ENCODE results near the gene FARP2.

Gene FARP2

DNA sequence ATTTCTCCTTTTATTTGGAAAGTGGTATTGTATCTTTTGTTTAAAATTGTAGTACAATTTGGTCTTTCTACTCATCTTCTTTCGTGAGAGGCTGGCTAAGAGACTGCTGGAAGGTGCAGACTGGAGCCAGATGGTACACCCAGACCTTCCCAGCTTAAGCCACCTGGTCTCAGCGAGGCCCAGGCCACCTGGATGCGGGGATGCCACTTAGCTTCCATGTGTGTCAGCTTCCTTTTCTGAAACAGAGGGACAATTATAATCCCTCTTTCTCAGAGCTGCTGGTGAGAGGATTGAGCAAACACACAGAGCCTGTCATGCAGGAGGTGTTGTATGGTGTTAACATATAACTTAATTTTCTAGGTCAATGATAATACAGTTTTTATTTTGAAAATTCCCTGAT is 17.4 kb downstream of the FARP2 start:
- TF ChIP-seq ZFX (IDR thresholded peaks at IDR 0.05; ENCODE audit: borderline replicate concordance) (no peak), CTCF (IDR thresholded peaks at IDR 0.05) (no peak)
- peak overlapping the region; percentile 65; the same call in 1 of the 2 replicates for H3K27ac ChIP-seq

DNA sequence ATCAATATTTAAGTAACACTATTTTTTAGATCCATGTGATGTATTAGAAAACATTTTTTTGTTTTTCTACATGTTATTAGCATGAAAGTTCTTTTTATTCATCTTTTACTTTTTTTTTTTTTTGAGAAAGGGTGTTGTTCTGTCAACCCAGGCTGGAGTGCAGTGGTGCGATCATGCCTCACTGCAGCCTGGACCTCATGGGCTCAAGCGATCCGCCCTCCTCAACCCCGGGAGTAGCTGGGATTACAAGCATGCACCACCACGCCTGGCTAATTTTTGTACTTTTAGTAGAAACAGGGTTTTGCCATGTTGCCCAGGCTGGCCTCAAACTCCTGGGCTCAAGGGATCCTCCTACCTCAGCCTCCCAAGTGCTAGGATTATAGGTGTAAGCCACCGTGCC is 17.8 kb downstream of the FARP2 start:
- H3K27ac ChIP-seq, result peak overlapping the region; percentile 65

GRCh38 chr2:241375300-241375699 is 19.2 kb downstream of the FARP2 start:
- no peak for TF ChIP-seq CTCF (IDR thresholded peaks at IDR 0.05)
- no peak for TF ChIP-seq ZFX (IDR thresholded peaks at IDR 0.05; ENCODE audit: borderline replicate concordance)
- H3K27ac ChIP-seq, result peak overlapping the region; percentile 65

DNA sequence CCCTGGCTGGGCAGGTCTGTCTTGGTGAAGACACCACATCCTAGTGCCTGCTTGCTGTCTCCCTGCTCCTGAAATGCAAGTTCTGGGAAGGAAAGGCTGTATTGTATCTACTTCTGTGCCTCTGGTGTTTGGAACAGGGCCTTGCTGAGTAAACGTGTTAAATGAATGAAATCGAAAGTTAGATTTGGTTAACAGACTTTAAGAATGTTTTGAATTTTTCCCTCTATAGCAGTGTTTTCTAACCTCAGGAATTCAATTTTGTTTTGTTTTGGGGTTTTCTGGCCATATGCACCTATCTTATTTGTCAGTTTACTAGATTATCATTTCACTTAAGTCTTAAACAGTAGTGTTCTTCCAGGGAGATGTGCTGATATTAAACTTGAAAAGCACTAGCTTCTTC is 20.7 kb downstream of the FARP2 start:
- TF ChIP-seq CTCF (IDR thresholded peaks at IDR 0.05) (no peak), ZFX (IDR thresholded peaks at IDR 0.05; ENCODE audit: borderline replicate concordance) (no peak)
- no peak overlapping the region for H3K27ac ChIP-seq

- TF ChIP-seq CTCF (IDR thresholded peaks at IDR 0.05), result no peak
- TF ChIP-seq ZFX (IDR thresholded peaks at IDR 0.05; ENCODE audit: borderline replicate concordance), result no peak
- no peak overlapping the region for H3K27ac ChIP-seq
Measured at GRCh38 chr2:241378816-241379215, 22.7 kb downstream of the FARP2 start.

DNA sequence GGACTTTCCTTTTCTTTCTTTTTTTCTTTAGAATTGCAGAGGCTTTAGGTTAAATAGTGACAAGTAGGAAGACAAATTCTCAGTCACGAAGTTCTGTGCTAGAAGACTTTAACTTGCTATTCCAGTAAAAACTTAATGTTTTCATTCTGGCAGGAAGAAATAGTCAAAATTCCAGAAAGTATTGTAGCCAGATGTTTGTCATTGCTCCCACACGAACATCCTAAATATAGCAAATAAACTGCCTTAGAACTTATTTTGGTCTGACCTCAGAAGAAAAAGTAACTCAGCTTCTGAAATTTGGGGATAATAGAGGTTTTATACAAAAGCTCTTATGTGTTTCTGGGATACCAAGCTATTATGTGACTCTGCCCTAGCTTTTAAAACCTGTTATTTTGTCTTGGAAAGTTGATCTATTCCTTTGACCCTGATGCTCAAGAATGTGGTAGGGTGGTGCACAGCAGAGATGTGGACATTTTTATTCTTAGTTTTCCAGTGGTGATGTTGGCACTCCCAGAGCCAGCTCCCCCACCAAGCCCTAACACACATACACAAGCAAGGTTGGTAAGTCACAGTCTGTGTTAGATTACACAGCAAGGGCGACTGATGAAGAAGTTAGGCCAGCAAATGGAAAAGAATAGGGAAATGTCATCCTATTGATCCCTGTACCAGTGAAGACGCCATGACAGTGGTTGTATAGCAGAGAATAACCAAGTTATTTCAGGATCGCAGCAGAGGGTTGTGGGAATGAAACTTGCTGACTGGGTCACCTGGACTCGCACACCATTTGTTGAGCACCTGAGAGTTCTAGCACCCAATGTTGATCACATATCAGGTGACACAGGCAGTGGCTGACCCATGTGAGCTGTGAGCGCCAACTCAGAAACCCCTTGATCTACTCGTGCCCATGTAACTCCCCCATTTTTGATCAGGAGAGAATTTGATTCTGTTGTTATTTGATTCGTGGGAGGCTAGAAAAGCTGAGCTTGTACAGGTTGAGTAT is 23.7 kb downstream of the FARP2 start:
- no peak overlapping the region for H3K27ac ChIP-seq
- TF ChIP-seq ZFX (IDR thresholded peaks at IDR 0.05; ENCODE audit: borderline replicate concordance), result no peak
- TF ChIP-seq CTCF (IDR thresholded peaks at IDR 0.05), result no peak

DNA sequence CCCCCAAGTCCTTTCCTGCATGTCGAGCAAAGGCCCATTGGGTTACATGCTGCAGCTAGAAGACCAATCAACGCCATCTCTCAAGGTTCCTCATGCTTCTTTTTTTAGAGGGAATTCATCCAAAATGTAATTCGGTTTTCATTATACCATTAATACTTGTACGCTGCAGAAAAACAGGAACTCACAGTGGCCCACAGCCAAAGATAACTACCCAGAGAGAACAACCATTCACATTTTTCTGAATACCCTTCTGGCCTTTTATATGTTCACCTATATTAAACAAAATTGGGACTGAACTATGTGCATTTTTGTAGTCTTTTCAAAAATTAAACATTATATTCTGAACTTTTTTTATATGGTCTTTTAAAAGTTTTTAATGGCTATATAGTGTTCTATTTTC is 25.8 kb downstream of the FARP2 start:
- no peak overlapping the region for H3K27ac ChIP-seq
- TF ChIP-seq ZFX (IDR thresholded peaks at IDR 0.05; ENCODE audit: borderline replicate concordance) (no peak), CTCF (IDR thresholded peaks at IDR 0.05) (no peak)
